Type B pancreatic cell (in vitro differentiated cells): Measurements from ENCODE around the gene LCP1. TPM values are rescaled to one million over a fixed set of nuclear protein-coding genes. Genes with fewer than 3 reads are reported as not detected.
A peak's percentile ranks its signal among the peaks of the same experiment; 100 is the strongest.
"Not testable (repeated sequence)": the region's sequence is repeated elsewhere in the genome, so short reads cannot be mapped to it uniquely, and the experiment has no call there.

Source experiments
- DNase-seq: peaks from one replicate; pipeline ENCODE4 v3.0.0; 2021; ENCODE audit warnings: mixed read lengths; ENCODE audit not compliant: unreplicated experiment; ENCODE audit errors: extremely low spot score
- H3K27ac Mint-ChIP-seq: 2 replicates; pipeline ENCODE4 v1.8.0; 2021; ENCODE audit warnings: mild to moderate bottlenecking, mixed read lengths
- H3K27me3 Mint-ChIP-seq: 2 replicates; pipeline ENCODE4 v1.8.0; 2021; ENCODE audit warnings: mixed read lengths
- H3K36me3 Mint-ChIP-seq: 2 replicates; pipeline ENCODE4 v1.8.0; 2021; ENCODE audit warnings: mixed read lengths
- H3K4me1 Mint-ChIP-seq: one replicate; pipeline ENCODE4 v1.8.0; 2021; ENCODE audit warnings: mixed read lengths; ENCODE audit not compliant: unreplicated experiment
- H3K4me3 Mint-ChIP-seq: 2 replicates; pipeline ENCODE4 v1.8.0; 2021; ENCODE audit warnings: mild to moderate bottlenecking, mixed read lengths
- H3K9me3 Mint-ChIP-seq: 2 replicates; pipeline ENCODE4 v1.8.0; 2021; ENCODE audit warnings: mixed read lengths
- total RNA-seq: library from RNA; stranded (reverse); gene quantifications from 2 replicates; pipeline ENCODE4 v1.2.1, GENCODE V29; 2021; ENCODE audit warnings: low replicate concordance
- TF ChIP-seq, protein P1 (sequence below): fragments of 200-600 bp; sonication (generic); conservative IDR thresholded peaks from 2 replicates; pipeline ENCODE4 v1.5.0; 2021; ENCODE audit warnings: antibody characterized with exemption, mild to moderate bottlenecking

Gene LCP1
- total RNA-seq, 1 donor from 2014 or later: 43.3 TPM

DNA sequence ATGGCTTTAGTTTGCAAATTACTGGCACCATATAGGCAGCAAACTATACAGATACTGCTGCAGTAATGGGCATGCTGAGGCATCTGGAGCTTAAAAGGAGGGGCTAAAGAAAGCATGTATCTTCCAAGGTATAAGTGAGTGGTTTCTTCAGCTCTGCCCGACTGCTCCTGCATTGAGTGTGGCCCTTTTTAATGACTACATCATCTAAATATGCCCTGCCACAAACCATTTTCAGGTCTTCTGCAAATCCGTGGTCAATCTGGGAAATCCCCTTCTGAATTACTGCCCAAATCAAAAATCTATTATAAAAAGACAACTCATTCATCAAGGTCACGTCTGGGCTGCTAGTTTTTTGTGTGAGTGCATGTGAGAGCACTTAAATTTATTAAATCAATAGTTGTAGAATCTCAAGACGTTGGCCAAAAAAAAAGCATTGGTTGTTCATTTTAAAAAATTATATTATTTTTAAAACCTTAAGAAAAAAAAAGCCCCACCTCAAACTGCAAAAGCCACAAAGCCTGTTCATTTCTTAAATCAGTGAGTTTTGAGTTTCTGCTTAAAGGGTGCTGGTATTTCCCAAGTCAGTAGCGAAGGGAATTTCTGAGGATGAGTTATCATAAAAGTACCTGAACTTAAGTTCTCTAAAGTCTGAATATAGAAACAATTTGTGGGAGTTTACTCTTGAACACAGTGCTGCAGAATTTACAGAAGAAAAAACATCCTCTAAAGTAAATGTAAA is 16.3 kb downstream of the LCP1 start:
- no peaks in the 10 kb centered on the region for H3K9me3 Mint-ChIP-seq
- H3K27ac Mint-ChIP-seq: no peak overlapping the region
- H3K4me3 Mint-ChIP-seq: no peak overlapping the region
- TF ChIP-seq, protein P1, sequence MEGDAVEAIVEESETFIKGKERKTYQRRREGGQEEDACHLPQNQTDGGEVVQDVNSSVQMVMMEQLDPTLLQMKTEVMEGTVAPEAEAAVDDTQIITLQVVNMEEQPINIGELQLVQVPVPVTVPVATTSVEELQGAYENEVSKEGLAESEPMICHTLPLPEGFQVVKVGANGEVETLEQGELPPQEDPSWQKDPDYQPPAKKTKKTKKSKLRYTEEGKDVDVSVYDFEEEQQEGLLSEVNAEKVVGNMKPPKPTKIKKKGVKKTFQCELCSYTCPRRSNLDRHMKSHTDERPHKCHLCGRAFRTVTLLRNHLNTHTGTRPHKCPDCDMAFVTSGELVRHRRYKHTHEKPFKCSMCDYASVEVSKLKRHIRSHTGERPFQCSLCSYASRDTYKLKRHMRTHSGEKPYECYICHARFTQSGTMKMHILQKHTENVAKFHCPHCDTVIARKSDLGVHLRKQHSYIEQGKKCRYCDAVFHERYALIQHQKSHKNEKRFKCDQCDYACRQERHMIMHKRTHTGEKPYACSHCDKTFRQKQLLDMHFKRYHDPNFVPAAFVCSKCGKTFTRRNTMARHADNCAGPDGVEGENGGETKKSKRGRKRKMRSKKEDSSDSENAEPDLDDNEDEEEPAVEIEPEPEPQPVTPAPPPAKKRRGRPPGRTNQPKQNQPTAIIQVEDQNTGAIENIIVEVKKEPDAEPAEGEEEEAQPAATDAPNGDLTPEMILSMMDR: no peak
- DNase-seq: no peak
- no peaks in the 10 kb centered on the region for H3K36me3 Mint-ChIP-seq
- no peaks in the 10 kb centered on the region for H3K27me3 Mint-ChIP-seq
- H3K4me1 Mint-ChIP-seq: peaks cover 23% of the 10 kb centered on the region

DNA sequence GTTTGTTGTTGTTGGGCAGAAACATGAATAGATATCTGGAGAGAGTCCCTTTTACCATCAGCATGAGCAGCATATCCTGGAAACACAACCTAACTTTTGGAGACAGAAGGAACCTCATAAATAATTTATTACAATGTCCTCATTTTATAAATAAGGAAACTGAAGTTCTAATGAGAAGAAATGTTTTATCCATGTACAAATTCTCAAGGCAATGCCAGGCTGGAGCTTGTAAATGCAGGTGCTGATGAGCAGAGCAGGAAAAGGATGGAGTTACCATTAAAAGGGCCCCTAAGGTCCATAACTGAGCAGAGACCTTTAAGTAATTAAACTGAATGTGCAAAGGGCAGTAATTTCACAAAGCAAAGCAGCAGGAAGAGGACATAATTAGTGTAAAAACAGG is 17.3 kb downstream of the LCP1 start:
- no peaks in the 10 kb centered on the region for H3K27me3 Mint-ChIP-seq
- TF ChIP-seq, protein P1: no peak
- H3K27ac Mint-ChIP-seq: no peak overlapping the region
- DNase-seq: no peak
- no peak overlapping the region for H3K4me3 Mint-ChIP-seq
- no peaks in the 10 kb centered on the region for H3K36me3 Mint-ChIP-seq
- H3K4me1 Mint-ChIP-seq: peaks cover 22% of the 10 kb centered on the region
- H3K9me3 Mint-ChIP-seq: no peaks in the 10 kb centered on the region

DNA sequence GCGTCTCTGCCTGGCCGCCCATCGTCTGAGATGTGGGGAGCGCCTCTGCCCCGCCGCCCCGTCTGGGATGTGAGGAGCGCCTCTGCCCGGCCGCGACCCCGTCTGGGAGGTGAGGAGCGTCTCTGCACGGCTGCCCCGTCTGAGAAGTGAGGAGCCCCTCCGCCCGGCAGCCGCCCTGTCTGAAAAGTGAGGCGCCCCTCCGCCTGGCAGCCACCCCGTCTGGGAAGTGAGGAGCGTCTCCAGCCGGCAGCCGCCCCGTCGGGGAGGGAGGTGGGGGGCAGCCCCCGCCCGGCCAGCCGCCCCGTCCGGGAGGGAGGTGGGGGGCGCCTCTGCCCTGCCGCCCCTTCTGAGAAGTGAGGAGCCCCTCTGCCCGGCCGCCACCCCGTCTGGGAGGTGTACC is 19.2 kb downstream of the LCP1 start:
- peaks cover 16% of the 10 kb centered on the region for H3K4me1 Mint-ChIP-seq
- not testable (repeated sequence) for H3K9me3 Mint-ChIP-seq, H3K27me3 Mint-ChIP-seq, H3K4me3 Mint-ChIP-seq, H3K27ac Mint-ChIP-seq, DNase-seq, H3K36me3 Mint-ChIP-seq

DNA sequence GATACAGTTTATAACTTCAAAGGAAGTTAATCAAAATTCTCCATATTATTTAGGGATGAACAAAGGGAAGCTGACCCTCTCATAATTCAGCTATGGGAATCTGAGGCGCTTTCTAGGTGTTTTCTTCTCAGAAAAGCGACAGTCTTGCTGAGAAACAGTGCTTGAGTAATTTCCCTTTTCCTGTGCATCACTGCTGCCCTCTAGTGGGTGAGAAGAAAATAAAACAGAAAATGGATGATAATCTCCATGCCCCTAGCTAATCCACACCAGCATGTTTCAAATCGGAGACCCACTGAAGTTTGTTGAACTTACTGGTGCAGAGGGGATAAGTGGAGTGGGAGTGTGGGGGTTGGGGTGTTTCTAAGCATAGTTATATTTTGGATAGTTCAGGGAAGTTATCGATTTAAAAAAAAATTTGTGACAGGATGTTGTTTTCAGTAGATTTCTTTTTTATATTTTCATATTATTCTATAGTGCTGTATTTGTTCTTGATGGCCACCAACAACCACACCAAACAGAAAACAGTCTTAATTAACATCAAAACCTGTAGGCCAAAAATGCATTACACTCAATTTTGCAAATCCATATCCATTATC is 21.4 kb downstream of the LCP1 start:
- peak overlapping the region; percentile 37 for H3K27ac Mint-ChIP-seq
- H3K27me3 Mint-ChIP-seq: no peaks in the 10 kb centered on the region
- TF ChIP-seq, protein P1: peak; percentile 86
- H3K4me3 Mint-ChIP-seq: no peak overlapping the region
- H3K9me3 Mint-ChIP-seq: no peaks in the 10 kb centered on the region
- no peaks in the 10 kb centered on the region for H3K36me3 Mint-ChIP-seq
- no peak for DNase-seq
- H3K4me1 Mint-ChIP-seq: peaks cover 4% of the 10 kb centered on the region

DNA sequence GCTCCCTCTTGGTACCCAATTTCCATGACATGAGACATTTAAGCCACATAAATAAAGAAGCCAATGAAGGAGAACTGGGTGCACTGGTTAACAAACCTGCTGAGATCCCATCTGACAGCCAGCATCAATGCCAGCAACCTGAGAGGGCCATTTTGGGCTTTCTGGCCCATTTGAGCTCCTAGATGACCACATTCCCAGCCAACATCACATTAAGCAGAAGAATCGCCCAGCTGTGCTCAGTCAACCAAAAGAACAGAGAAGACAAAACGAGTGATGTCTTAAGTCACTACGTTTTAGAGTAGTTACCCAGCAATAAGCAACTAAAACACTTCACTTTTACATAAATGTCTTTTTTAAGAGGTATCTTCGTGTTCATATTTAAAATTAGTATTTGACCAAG is 21.9 kb downstream of the LCP1 start:
- no peaks in the 10 kb centered on the region for H3K36me3 Mint-ChIP-seq
- H3K4me3 Mint-ChIP-seq: no peak overlapping the region
- peaks cover 4% of the 10 kb centered on the region for H3K4me1 Mint-ChIP-seq
- no peak overlapping the region for H3K27ac Mint-ChIP-seq
- H3K27me3 Mint-ChIP-seq: no peaks in the 10 kb centered on the region
- TF ChIP-seq, protein P1: no peak
- DNase-seq: no peak
- H3K9me3 Mint-ChIP-seq: no peaks in the 10 kb centered on the region

DNA sequence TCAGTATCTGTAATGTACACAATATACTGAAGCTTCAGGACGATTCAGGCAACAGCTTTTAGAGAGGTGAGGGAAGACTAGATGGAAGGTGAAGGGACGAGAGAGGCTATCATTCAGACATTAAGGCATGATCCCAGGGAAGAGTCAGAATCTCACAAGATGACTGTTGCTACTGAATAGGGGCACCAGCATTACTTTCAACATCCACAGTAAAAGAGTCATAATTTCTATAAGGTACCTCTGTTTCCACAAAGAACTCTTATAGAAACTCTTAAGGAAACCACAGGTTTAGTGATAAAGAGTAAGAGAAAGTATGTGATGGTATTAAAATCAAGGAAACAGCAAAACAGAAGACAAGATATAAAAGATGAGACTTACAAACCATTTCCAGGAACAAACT is 23.0 kb downstream of the LCP1 start:
- no peak overlapping the region for H3K27ac Mint-ChIP-seq
- H3K27me3 Mint-ChIP-seq: no peaks in the 10 kb centered on the region
- TF ChIP-seq, protein P1: no peak
- no peaks in the 10 kb centered on the region for H3K36me3 Mint-ChIP-seq
- DNase-seq: no peak
- H3K4me3 Mint-ChIP-seq: no peak overlapping the region
- no peaks in the 10 kb centered on the region for H3K9me3 Mint-ChIP-seq
- peaks cover 4% of the 10 kb centered on the region for H3K4me1 Mint-ChIP-seq
